K562 (cell line): ENCODE measurements around the gene ZBTB44.

ENCODE experiments used
- DPF2 ChIP-seq: fragments of 450-650 bp; IDR thresholded peaks from 2 replicates; pipeline ENCODE4 v1.6.1; 2016
- EGR1 ChIP-seq: fragments of 450-650 bp; conservative IDR thresholded peaks from 2 replicates; pipeline ENCODE4 v1.6.1; 2017; ENCODE audit warnings: mild to moderate bottlenecking
- GATA2 ChIP-seq: sonication (generic); formaldehyde crosslinking; IDR thresholded peaks from 2 replicates; pipeline ENCODE4 v1.4.0; 2020; ENCODE audit warnings: mild to moderate bottlenecking, missing genetic modification reagents
- MLX ChIP-seq, 2 experiments: fragments of 450-650 bp in 1 of 2; sonication (generic) in 1 of 2; formaldehyde crosslinking; conservative IDR thresholded peaks; 2 replicates each; pipeline versions ENCODE4 v1.4.0 to v1.8.1; 2020 to 2022; ENCODE audit warnings: mild to moderate bottlenecking in 1 of 2, missing genetic modification reagents in 1 of 2
- SIN3A ChIP-seq, 2 experiments: fragments of 150-350 bp in 1 of 2; IDR thresholded peaks; 2 replicates each; pipeline ENCODE4 v1.6.1; 2011 to 2016; ENCODE audit warnings: borderline replicate concordance in 2 of 2, low read depth in 2 of 2, low read length in 2 of 2, mild to moderate bottlenecking in 2 of 2, moderate library complexity in 2 of 2; ENCODE audit not compliant: control insufficient read depth in 1 of 2
- WHSC1 ChIP-seq: IDR thresholded peaks from one replicate; pipeline ENCODE4 v1.6.1; 2012; ENCODE audit warnings: low read length, control low read depth, inconsistent platforms
- XRCC5 ChIP-seq: fragments of 200-400 bp; formaldehyde crosslinking; IDR thresholded peaks from 2 replicates; pipeline ENCODE4 v1.6.1; 2017; ENCODE audit warnings: low read depth, mild to moderate bottlenecking, low read length
- ZC3H11A ChIP-seq: IDR thresholded peaks from 2 replicates; pipeline ENCODE4 v1.6.1; 2012; ENCODE audit warnings: low read depth, low read length, improper control_type of control experiment
- ZNF121 ChIP-seq: sonication (generic); formaldehyde crosslinking; conservative IDR thresholded peaks from 2 replicates; pipeline ENCODE4 v1.8.0; 2022; ENCODE audit warnings: missing genetic modification reagents
- ZNF274 ChIP-seq: IDR thresholded peaks from 2 replicates; pipeline ENCODE4 v1.6.1; 2011; ENCODE audit warnings: low read depth, mild to moderate bottlenecking, low read length, moderate library complexity, borderline replicate concordance
- TF ChIP-seq, protein P1 (sequence below): sonication (generic); formaldehyde crosslinking; IDR thresholded peaks from 2 replicates; pipeline ENCODE4 v1.4.0; 2020; ENCODE audit warnings: mild to moderate bottlenecking, missing genetic modification reagents
- TF ChIP-seq, protein P2 (sequence below), 3 experiments: IDR thresholded peaks in 2 of 3; conservative IDR thresholded peaks in 1 of 3; 2 replicates each; pipeline ENCODE4 v1.5.1; 2011 to 2012; ENCODE audit warnings: low read length in 3 of 3, mild to moderate bottlenecking in 3 of 3, control low read depth in 2 of 3, improper control_type of control experiment in 1 of 3, inconsistent platforms in 1 of 3, low read depth in 1 of 3, mixed read lengths in 1 of 3, moderate library complexity in 1 of 3; ENCODE audit not compliant: insufficient read depth in 2 of 3

- no peak for TF ChIP-seq XRCC5
- TF ChIP-seq, protein P1, sequence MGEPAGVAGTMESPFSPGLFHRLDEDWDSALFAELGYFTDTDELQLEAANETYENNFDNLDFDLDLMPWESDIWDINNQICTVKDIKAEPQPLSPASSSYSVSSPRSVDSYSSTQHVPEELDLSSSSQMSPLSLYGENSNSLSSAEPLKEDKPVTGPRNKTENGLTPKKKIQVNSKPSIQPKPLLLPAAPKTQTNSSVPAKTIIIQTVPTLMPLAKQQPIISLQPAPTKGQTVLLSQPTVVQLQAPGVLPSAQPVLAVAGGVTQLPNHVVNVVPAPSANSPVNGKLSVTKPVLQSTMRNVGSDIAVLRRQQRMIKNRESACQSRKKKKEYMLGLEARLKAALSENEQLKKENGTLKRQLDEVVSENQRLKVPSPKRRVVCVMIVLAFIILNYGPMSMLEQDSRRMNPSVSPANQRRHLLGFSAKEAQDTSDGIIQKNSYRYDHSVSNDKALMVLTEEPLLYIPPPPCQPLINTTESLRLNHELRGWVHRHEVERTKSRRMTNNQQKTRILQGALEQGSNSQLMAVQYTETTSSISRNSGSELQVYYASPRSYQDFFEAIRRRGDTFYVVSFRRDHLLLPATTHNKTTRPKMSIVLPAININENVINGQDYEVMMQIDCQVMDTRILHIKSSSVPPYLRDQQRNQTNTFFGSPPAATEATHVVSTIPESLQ (CRISPR knock-in tag): no peak
- no peak for TF ChIP-seq GATA2
- TF ChIP-seq ZC3H11A: no peak
- TF ChIP-seq, protein P2, sequence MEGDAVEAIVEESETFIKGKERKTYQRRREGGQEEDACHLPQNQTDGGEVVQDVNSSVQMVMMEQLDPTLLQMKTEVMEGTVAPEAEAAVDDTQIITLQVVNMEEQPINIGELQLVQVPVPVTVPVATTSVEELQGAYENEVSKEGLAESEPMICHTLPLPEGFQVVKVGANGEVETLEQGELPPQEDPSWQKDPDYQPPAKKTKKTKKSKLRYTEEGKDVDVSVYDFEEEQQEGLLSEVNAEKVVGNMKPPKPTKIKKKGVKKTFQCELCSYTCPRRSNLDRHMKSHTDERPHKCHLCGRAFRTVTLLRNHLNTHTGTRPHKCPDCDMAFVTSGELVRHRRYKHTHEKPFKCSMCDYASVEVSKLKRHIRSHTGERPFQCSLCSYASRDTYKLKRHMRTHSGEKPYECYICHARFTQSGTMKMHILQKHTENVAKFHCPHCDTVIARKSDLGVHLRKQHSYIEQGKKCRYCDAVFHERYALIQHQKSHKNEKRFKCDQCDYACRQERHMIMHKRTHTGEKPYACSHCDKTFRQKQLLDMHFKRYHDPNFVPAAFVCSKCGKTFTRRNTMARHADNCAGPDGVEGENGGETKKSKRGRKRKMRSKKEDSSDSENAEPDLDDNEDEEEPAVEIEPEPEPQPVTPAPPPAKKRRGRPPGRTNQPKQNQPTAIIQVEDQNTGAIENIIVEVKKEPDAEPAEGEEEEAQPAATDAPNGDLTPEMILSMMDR (IDR thresholded peaks at IDR 0.05 in 2 of 3, conservative IDR thresholded peaks at IDR 0.05 in 1 of 3; ENCODE audit: insufficient read depth in 2 of 3, low read depth in 1 of 3, low read length in 3 of 3): no peak
- TF ChIP-seq SIN3A (IDR thresholded peaks at IDR 0.05; ENCODE audit: borderline replicate concordance in 2 of 2, control insufficient read depth in 1 of 2, low read depth in 2 of 2, low read length in 2 of 2): no peak
- TF ChIP-seq ZNF274: no peak
- no peak for TF ChIP-seq DPF2
- TF ChIP-seq EGR1: no peak
- TF ChIP-seq ZNF121: no peak
- no peak for TF ChIP-seq WHSC1
- TF ChIP-seq MLX (CRISPR knock-in tag; conservative IDR thresholded peaks at IDR 0.05): no peak
These were observed 136.9 kb downstream of the ZBTB44 start for GRCh38 chr11:130177782-130178181.
